SK-N-SH (cell line): Measurements from ENCODE around the gene PCNX2. TPM values are rescaled to one million over a fixed set of nuclear protein-coding genes. Genes with fewer than 3 reads are reported as not detected.
A peak's percentile ranks its signal among the peaks of the same experiment; 100 is the strongest.
"Not testable (repeated sequence)": the region's sequence is repeated elsewhere in the genome, so short reads cannot be mapped to it uniquely, and the experiment has no call there.

Source experiments
- CTCF ChIA-PET: fragments of 300-600, 350-600 bp; formaldehyde crosslinking; extraction: SDS; loops from one replicate; lab custom pipeline; 2021; lab: Yijun Ruan, JAX
- POLR2A ChIA-PET: fragments of 350-600 bp; sonication (Branson Sonifier 250); formaldehyde crosslinking; extraction: SDS; loops from one replicate; lab custom pipeline; 2020; ENCODE audit warnings: antibody characterized with exemption, inconsistent platforms; lab: Yijun Ruan, JAX
- DNase-seq: peaks from one replicate; pipeline ENCODE4 v3.0.0; 2012
- H2AFZ ChIP-seq: fragments of 200-600 bp; sonication (generic); 2 replicates; pipeline ENCODE4 v1.8.1; 2016; ENCODE audit warnings: antibody characterized with exemption, mild to moderate bottlenecking, low read depth
- H3F3A ChIP-seq: fragments of 200-600 bp; sonication (generic); replicated peaks from 2 replicates; pipeline ENCODE3; 2016; ENCODE audit warnings: antibody characterized with exemption, mild to moderate bottlenecking; ENCODE audit not compliant: insufficient read depth
- H3K27ac ChIP-seq, 2 experiments: fragments of 200-500 bp in 1 of 2; fragments of 200-600 bp in 1 of 2; sonication (Bioruptor generic) in 1 of 2; sonication (generic), shearing (Covaris generic) in 1 of 2; 2 replicates each; pipeline versions ENCODE4 v1.5.1 to v1.6.1; 2014 to 2016; ENCODE audit warnings: low read depth in 2 of 2, inconsistent platforms in 1 of 2, low read length in 1 of 2, mild to moderate bottlenecking in 1 of 2, mixed read lengths in 1 of 2
- H3K27me3 ChIP-seq: fragments of 200-600 bp; sonication (generic), shearing (Covaris generic); 2 replicates; pipeline ENCODE4 v1.6.1; 2016; ENCODE audit warnings: mixed run types; ENCODE audit not compliant: insufficient read depth
- H3K36me3 ChIP-seq, 2 experiments: fragments of 200-500 bp in 1 of 2; fragments of 200-600 bp in 1 of 2; sonication (Bioruptor generic) in 1 of 2; sonication (generic) in 1 of 2; replicated peaks in 1 of 2; 2 replicates each; pipeline versions ENCODE3 to v1.5.1; 2014 to 2016; ENCODE audit warnings: low read length in 1 of 2, mild to moderate bottlenecking in 1 of 2; ENCODE audit not compliant: insufficient read depth in 2 of 2, control insufficient read depth in 1 of 2
- H3K4me1 ChIP-seq, 2 experiments: fragments of 200-500 bp in 1 of 2; fragments of 200-600 bp in 1 of 2; sonication (Bioruptor generic) in 1 of 2; sonication (generic), shearing (Covaris generic) in 1 of 2; 2 replicates each; pipeline versions ENCODE4 v1.5.1 to v1.6.1; 2014 to 2016; ENCODE audit warnings: low read depth in 1 of 2, low read length in 1 of 2, mixed run types in 1 of 2; ENCODE audit not compliant: insufficient read depth in 2 of 2, control insufficient read depth in 1 of 2
- H3K4me2 ChIP-seq: fragments of 200-600 bp; sonication (generic), shearing (Covaris generic); 2 replicates; pipeline ENCODE4 v1.6.1; 2017; ENCODE audit warnings: mixed run types
- H3K4me3 ChIP-seq, 2 experiments: fragments of 200-500 bp in 1 of 2; fragments of 200-600 bp in 1 of 2; sonication (Bioruptor generic) in 1 of 2; sonication (generic), shearing (Covaris generic) in 1 of 2; 2 replicates each; pipeline versions ENCODE4 v1.5.1 to v1.8.1; 2014 to 2016; ENCODE audit warnings: low read depth in 2 of 2, inconsistent platforms in 1 of 2, low read length in 1 of 2, mild to moderate bottlenecking in 1 of 2, mixed read lengths in 1 of 2, moderate library complexity in 1 of 2
- H3K79me2 ChIP-seq: fragments of 200-600 bp; sonication (generic); 2 replicates; pipeline ENCODE4 v1.8.1; 2017; ENCODE audit warnings: mild to moderate bottlenecking; ENCODE audit not compliant: insufficient read depth
- H3K9ac ChIP-seq: fragments of 200-600 bp; sonication (generic); 2 replicates; pipeline ENCODE4 v1.6.1; 2017; ENCODE audit warnings: mixed run types
- H3K9me2 ChIP-seq: fragments of 200-600 bp; sonication (generic); 2 replicates; pipeline ENCODE4 v1.6.1; 2017; ENCODE audit warnings: mixed run types
- H3K9me3 ChIP-seq: fragments of 200-600 bp; sonication (generic); 2 replicates; pipeline ENCODE4 v1.6.1; 2017; ENCODE audit warnings: mixed run types, mild to moderate bottlenecking, moderate library complexity
- H4K20me1 ChIP-seq: fragments of 200-600 bp; sonication (generic); 2 replicates; pipeline ENCODE4 v1.6.1; 2017; ENCODE audit warnings: mild to moderate bottlenecking, mixed run types; ENCODE audit not compliant: insufficient read depth
- EP300 ChIP-seq, 2 experiments: IDR thresholded peaks; 2 replicates each; pipeline versions ENCODE4 v1.4.0 to v1.6.1; 2012; ENCODE audit warnings: borderline replicate concordance in 1 of 2, low read depth in 1 of 2, low read length in 1 of 2
- JUND ChIP-seq: IDR thresholded peaks from 2 replicates; pipeline ENCODE4 v1.4.0; 2012
- RFX5 ChIP-seq: IDR thresholded peaks from 2 replicates; pipeline ENCODE4 v1.6.1; 2012; ENCODE audit warnings: mild to moderate bottlenecking, improper control_type of control experiment, low read length
- WGBS: methylation state at CpG from one replicate; pipeline ENCODE4 v1.1.6; 2017; ENCODE audit warnings: low lambda C conversion rate; 5-methylcytosine and 5-hydroxymethylcytosine counted together
- polyA plus RNA-seq, 3 experiments: library from polyadenylated mRNA; depleted of rRNA; stranded (reverse); fragments of >200 nt; gene quantifications; 2 replicates each; pipeline ENCODE4 v1.2.3, GENCODE V29; 2012
- TF ChIP-seq, protein P1 (sequence below): fragments of 150-350 bp; IDR thresholded peaks from 2 replicates; pipeline ENCODE4 v1.6.1; 2016; ENCODE audit warnings: mild to moderate bottlenecking, low read depth, low read length
- TF ChIP-seq, protein P2 (sequence below): IDR thresholded peaks from 2 replicates; pipeline ENCODE4 v1.4.0; 2012; ENCODE audit warnings: low read depth
- TF ChIP-seq, protein P3 (sequence below): IDR thresholded peaks from 2 replicates; pipeline ENCODE4 v1.4.0; 2012; ENCODE audit warnings: low read depth, borderline replicate concordance
- TF ChIP-seq, protein P4 (sequence below): fragments of 200-600 bp; sonication (generic); IDR thresholded peaks from 2 replicates; pipeline ENCODE4 v1.6.1; 2017; ENCODE audit warnings: antibody characterized with exemption, mild to moderate bottlenecking, moderate library complexity

Gene PCNX2
- polyA plus RNA-seq, 1 of the 3 experiments (the other 2 are of a cell fraction) = 10.6 TPM

DNA sequence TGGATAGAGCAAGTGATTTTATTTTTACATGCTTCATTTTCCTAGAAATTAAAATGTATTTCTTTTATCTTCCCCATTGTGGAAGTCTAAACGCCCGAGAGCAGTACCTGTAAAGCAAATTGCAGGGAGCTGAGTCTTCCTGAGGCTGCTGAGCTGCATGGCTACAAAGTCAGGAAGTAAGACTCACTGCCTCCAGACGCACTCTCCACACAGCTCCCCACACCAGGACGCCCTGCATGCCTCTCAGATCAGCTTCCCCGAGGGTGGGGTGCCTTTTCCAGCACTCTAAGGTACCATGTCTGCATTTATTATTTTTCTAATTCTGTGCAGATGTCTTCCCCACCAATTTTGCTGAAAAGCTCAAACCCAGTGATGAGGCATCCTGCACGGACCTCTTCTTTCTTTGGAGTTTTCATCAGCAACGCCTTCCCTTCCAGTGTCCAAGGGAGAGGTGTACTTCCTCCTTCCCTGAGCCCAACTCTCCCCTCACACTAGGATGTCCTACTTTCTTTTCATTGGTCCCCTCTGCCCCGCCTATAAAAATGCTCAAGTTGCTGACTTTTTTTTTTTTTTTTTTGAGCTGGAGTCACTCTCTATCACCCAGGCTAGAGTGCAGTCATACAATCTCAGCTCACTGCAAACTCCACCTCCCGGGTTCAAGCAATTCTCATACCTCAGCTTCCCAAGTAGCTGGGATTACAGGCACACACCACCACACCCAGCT lies 114.7 kb downstream of the PCNX2 start:
- H3K9me2 ChIP-seq = no peaks in the 10 kb centered on the region
- no peaks in the 10 kb centered on the region for H4K20me1 ChIP-seq
- H3K79me2 ChIP-seq = no peaks in the 10 kb centered on the region
- WGBS = 87% methylated on average over 9 of the region's 9 CpGs
- no peak overlapping the region for H3K9ac ChIP-seq
- peaks cover 24 to 26% of the 10 kb centered on the region in 2 experiments for H3K36me3 ChIP-seq
- peaks cover 0 to 4% of the 10 kb centered on the region in 2 experiments; a peak in 1 of 4 replicates for H3K4me1 ChIP-seq
- ChIA-PET CTCF (interaction anchor here (1.1 kb wide), 1 partner anchor 9 kb away, joined by 3 read pairs; no protein-coding TSS in a partner anchor), POLR2A (no interaction called here)
- TF ChIP-seq RFX5 (no peak), EP300 (IDR thresholded peaks at IDR 0.05; ENCODE audit: borderline replicate concordance in 1 of 2, low read depth in 1 of 2, low read length in 1 of 2) (no peak)
- TF ChIP-seq, protein P1, sequence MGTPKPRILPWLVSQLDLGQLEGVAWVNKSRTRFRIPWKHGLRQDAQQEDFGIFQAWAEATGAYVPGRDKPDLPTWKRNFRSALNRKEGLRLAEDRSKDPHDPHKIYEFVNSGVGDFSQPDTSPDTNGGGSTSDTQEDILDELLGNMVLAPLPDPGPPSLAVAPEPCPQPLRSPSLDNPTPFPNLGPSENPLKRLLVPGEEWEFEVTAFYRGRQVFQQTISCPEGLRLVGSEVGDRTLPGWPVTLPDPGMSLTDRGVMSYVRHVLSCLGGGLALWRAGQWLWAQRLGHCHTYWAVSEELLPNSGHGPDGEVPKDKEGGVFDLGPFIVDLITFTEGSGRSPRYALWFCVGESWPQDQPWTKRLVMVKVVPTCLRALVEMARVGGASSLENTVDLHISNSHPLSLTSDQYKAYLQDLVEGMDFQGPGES = no peak
- TF ChIP-seq, protein P2, sequence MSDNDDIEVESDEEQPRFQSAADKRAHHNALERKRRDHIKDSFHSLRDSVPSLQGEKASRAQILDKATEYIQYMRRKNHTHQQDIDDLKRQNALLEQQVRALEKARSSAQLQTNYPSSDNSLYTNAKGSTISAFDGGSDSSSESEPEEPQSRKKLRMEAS = no peak
- TF ChIP-seq, protein P3, sequence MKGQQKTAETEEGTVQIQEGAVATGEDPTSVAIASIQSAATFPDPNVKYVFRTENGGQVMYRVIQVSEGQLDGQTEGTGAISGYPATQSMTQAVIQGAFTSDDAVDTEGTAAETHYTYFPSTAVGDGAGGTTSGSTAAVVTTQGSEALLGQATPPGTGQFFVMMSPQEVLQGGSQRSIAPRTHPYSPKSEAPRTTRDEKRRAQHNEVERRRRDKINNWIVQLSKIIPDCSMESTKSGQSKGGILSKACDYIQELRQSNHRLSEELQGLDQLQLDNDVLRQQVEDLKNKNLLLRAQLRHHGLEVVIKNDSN = no peak
- no peak overlapping the region for H3K4me3 ChIP-seq
- no peak overlapping the region; a peak in 1 of 4 replicates for H3K27ac ChIP-seq
- no peaks in the 10 kb centered on the region for H3F3A ChIP-seq
- H3K27me3 ChIP-seq = no peaks in the 10 kb centered on the region
- H2AFZ ChIP-seq = no peak overlapping the region
- H3K4me2 ChIP-seq = no peak overlapping the region
- DNase-seq = no peak
- H3K9me3 ChIP-seq = no peaks in the 10 kb centered on the region

DNA sequence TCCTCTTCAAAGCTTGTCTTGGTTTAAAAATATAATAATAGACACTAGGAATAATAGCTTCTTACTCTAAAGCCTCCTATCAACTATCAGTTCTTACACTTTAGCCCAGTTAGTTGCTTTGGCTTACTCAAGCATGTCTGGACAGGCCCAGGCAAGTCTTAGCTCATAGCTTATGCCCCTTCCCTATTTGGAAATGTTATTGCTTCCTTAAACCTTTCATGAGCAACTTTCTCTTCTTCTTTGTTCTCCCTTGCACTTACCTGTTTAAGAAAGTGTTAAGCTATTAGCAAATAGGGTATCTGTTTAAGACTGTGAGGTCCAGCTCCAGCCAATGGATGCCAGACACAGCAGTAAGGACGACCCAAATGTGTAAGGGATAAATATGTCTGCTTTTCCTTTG lies 115.9 kb downstream of the PCNX2 start:
- H4K20me1 ChIP-seq, DNase-seq, H3K27me3 ChIP-seq, H3K27ac ChIP-seq, CTCF ChIA-PET, H3K9me2 ChIP-seq, POLR2A ChIA-PET, H3K9me3 ChIP-seq, H3K4me3 ChIP-seq, H2AFZ ChIP-seq, H3K4me1 ChIP-seq, H3F3A ChIP-seq, H3K9ac ChIP-seq, H3K79me2 ChIP-seq, H3K4me2 ChIP-seq: not testable (repeated sequence)
- peaks cover 28 to 36% of the 10 kb centered on the region in 2 experiments for H3K36me3 ChIP-seq
- WGBS = 96% methylated on average over 1 of the region's 1 CpG

DNA sequence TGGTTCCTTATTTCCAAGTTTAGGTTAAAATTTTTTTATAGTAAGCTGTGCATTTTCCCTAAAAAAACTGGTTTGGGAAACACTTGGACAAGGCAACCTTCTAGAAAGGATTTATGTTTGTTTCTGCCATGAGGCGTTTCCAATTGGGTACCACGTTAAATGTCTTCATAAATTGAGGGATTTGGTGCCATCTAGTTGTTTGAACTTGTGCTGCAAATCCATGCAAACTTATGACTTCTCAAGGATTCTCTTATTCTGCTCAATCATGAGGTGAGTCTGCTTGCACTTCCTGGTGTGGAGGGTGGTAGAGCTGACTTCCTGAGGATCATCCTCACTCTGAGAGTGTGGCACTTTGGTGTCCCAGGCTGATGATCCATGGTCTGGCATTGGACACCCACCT lies 123.3 kb downstream of the PCNX2 start:
- POLR2A ChIA-PET = no interaction called here
- Histone ChIP-seq H3K27ac (no peak overlapping the region), H3K9me2 (no peaks in the 10 kb centered on the region), H3K4me3 (no peak overlapping the region; a peak in 1 of 4 replicates), H2AFZ (no peak overlapping the region), H3K9ac (no peak overlapping the region), H3K4me2 (no peak overlapping the region), H3K79me2 (no peaks in the 10 kb centered on the region), H3K36me3 (peaks cover 36 to 39% of the 10 kb centered on the region in 2 experiments), H3F3A (no peaks in the 10 kb centered on the region), H3K9me3 (no peaks in the 10 kb centered on the region), H3K27me3 (no peaks in the 10 kb centered on the region), H4K20me1 (no peaks in the 10 kb centered on the region), H3K4me1 (no peaks in the 10 kb centered on the region)
- 95% methylated on average over 2 of the region's 2 CpGs for WGBS
- TF ChIP-seq, protein P4, sequence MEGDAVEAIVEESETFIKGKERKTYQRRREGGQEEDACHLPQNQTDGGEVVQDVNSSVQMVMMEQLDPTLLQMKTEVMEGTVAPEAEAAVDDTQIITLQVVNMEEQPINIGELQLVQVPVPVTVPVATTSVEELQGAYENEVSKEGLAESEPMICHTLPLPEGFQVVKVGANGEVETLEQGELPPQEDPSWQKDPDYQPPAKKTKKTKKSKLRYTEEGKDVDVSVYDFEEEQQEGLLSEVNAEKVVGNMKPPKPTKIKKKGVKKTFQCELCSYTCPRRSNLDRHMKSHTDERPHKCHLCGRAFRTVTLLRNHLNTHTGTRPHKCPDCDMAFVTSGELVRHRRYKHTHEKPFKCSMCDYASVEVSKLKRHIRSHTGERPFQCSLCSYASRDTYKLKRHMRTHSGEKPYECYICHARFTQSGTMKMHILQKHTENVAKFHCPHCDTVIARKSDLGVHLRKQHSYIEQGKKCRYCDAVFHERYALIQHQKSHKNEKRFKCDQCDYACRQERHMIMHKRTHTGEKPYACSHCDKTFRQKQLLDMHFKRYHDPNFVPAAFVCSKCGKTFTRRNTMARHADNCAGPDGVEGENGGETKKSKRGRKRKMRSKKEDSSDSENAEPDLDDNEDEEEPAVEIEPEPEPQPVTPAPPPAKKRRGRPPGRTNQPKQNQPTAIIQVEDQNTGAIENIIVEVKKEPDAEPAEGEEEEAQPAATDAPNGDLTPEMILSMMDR = peak; percentile 15; the same call in 1 of the 2 replicates
- no peak for TF ChIP-seq JUND
- DNase-seq = no peak
- CTCF ChIA-PET = no interaction called here
